Activated B cell treated with CpG ODN at 0.5 μM for 24 hours (primary cell): Measurements from ENCODE around the gene CD300H. TPM values are rescaled to one million over a fixed set of nuclear protein-coding genes. Genes with fewer than 3 reads are reported as not detected.

ENCODE experiments used
- ATAC-seq: fragments of 200-7000 bp; cut with Tn5 transposase; one replicate; pipeline ENCODE4 v1.10.0; 2021; ENCODE audit warnings: low read depth, mild to moderate bottlenecking, moderate library complexity
- CTCF ChIA-PET: fragments of 350-600 bp; sonication (Branson Sonifier 250); formaldehyde crosslinking; loops from one replicate; lab custom pipeline; 2021; ENCODE audit warnings: antibody characterized with exemption; lab: Charles Lee
- POLR2A ChIA-PET: fragments of 350-600 bp; sonication (Branson Sonifier 250); formaldehyde crosslinking; loops from one replicate; lab custom pipeline; 2021; ENCODE audit warnings: antibody characterized with exemption; lab: Charles Lee
- DNase-seq: peaks from one replicate; pipeline ENCODE4 v3.0.0; 2022
- H3K27ac Mint-ChIP-seq: one replicate; pipeline ENCODE4 v1.8.0; 2020; ENCODE audit warnings: mixed read lengths
- H3K27me3 Mint-ChIP-seq: one replicate; pipeline ENCODE4 v1.8.0; 2021; ENCODE audit warnings: mixed read lengths
- H3K36me3 Mint-ChIP-seq: one replicate; pipeline ENCODE4 v1.8.0; 2021; ENCODE audit warnings: low read depth, mixed read lengths
- H3K4me1 Mint-ChIP-seq: one replicate; pipeline ENCODE4 v1.8.0; 2021; ENCODE audit warnings: mixed read lengths
- H3K4me3 Mint-ChIP-seq: one replicate; pipeline ENCODE4 v1.8.0; 2020; ENCODE audit warnings: mild to moderate bottlenecking, mixed read lengths
- H3K9me3 Mint-ChIP-seq: one replicate; pipeline ENCODE4 v1.8.0; 2020; ENCODE audit warnings: mixed read lengths
- intact Hi-C: fragments of 100-400 bp; cut with micrococcal nuclease; formaldehyde crosslinking; loops from one replicate; pipeline ENCODE4 v1.15.1; 2024
- total RNA-seq: library from RNA; stranded (reverse); gene quantifications from 2 replicates; pipeline ENCODE4 v1.2.3, GENCODE V29; 2022
- TF ChIP-seq, protein P1 (sequence below): fragments of 200-600 bp; IDR thresholded peaks from one replicate; pipeline ENCODE4 v1.8.0; 2022; ENCODE audit warnings: antibody characterized with exemption, mild to moderate bottlenecking

Gene CD300H
- total RNA-seq, 1 donor from 2014 or later: not detected

- Mint-ChIP-seq H3K4me1 (peaks cover 12% of the 10 kb centered on the region), H3K9me3 (no peaks in the 10 kb centered on the region), H3K27me3 (peaks cover 8% of the 10 kb centered on the region), H3K27ac (no peak overlapping the region), H3K36me3 (no peaks in the 10 kb centered on the region), H3K4me3 (no peak overlapping the region)
- TF ChIP-seq, protein P1, sequence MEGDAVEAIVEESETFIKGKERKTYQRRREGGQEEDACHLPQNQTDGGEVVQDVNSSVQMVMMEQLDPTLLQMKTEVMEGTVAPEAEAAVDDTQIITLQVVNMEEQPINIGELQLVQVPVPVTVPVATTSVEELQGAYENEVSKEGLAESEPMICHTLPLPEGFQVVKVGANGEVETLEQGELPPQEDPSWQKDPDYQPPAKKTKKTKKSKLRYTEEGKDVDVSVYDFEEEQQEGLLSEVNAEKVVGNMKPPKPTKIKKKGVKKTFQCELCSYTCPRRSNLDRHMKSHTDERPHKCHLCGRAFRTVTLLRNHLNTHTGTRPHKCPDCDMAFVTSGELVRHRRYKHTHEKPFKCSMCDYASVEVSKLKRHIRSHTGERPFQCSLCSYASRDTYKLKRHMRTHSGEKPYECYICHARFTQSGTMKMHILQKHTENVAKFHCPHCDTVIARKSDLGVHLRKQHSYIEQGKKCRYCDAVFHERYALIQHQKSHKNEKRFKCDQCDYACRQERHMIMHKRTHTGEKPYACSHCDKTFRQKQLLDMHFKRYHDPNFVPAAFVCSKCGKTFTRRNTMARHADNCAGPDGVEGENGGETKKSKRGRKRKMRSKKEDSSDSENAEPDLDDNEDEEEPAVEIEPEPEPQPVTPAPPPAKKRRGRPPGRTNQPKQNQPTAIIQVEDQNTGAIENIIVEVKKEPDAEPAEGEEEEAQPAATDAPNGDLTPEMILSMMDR: peak; percentile 18
- intact Hi-C loops: no loop called here
- DNase-seq (no peak), ATAC-seq (no peak)
- CTCF ChIA-PET: no interaction called here
- POLR2A ChIA-PET: no interaction called here
Measured at GRCh38 chr17:74536890-74537289, 30.4 kb downstream of the CD300H start.

DNA sequence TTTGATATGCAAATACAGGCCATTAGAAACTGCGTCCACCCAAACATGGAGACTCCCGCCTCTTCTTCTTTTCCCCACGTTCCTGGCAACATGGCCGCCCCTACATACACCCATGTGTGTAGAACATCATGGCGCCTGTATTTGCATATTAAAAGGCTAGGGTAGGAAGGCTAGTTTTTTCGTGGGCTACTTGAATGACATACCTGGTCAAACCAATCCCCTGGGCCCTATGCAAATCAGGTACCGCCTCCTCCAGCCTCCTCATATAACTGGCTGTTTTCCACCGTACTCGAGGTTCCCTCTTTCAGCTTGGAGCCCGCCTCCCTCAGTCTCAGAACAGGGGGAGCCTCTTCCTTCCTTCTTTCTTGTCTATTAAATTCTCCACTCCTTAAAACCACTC is 35.2 kb downstream of the CD300H start:
- no peaks in the 10 kb centered on the region for H3K9me3 Mint-ChIP-seq
- no peaks in the 10 kb centered on the region for H3K36me3 Mint-ChIP-seq
- ChIA-PET POLR2A (interaction anchor here (0.6 to 0.9 kb wide), 3 partner anchors 164 to 329 kb away, joined by 3 to 5 read pairs (median 4); partner anchors contain the start of genes GPR142, NAT9 and RPL38), CTCF (interaction anchor here (1.0 to 5.7 kb wide), 7 partner anchors 72 to 163 kb away, joined by 3 to 40 read pairs (median 10); partner anchors contain the start of gene GPR142)
- intact Hi-C loops: loop anchor here (2.0 kb wide), 3 partner anchors 39 to 75 kb away; partner anchors contain the start of gene CD300A
- H3K4me3 Mint-ChIP-seq: no peak overlapping the region
- ATAC-seq (peak; percentile 23), DNase-seq (peak; percentile 15)
- H3K27ac Mint-ChIP-seq: no peak overlapping the region
- TF ChIP-seq, protein P1: no peak
- H3K27me3 Mint-ChIP-seq: peaks cover 8% of the 10 kb centered on the region
- peaks cover 32% of the 10 kb centered on the region for H3K4me1 Mint-ChIP-seq

DNA sequence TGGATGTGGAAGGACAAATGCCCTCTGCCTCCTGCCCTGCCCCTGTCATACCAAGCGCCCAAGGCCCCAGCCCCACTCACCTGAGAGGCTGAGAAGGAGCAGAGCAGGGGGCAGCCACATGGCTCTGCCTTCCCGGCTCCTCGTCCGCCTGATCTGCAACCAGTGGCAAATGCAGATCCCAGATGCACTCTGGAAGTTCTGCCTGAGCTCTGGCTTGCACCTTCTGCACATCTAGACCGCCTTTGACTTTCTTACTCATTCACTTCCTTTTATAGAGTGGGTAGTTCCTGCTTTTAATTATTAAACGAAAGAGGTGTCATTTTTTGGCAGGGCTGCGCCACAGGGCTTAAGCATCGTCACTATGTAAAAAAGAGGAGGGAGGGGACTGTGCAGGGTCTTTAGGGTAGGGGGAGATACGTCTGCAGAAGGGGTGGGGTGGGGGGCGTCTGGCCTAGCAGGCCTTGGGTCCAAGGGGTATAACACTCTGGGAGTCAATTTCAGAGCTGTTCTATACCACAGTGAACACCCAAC is 36.0 kb downstream of the CD300H start, which contains the start of gene CD300LB:
TSS of gene CD300LB (minus strand) at position 245 of the 531 bp plus-strand sequence. CDS start at position 120, 125 bp downstream.
- H3K36me3 Mint-ChIP-seq: no peaks in the 10 kb centered on the region
- ChIA-PET POLR2A (interaction anchor here (0.6 to 0.9 kb wide), 2 partner anchors 164 to 245 kb away, joined by 3 to 4 read pairs; partner anchors contain the start of genes GPR142 and NAT9), CTCF (interaction anchor here (2.1 to 5.7 kb wide), 4 partner anchors 74 to 162 kb away, joined by 10 to 40 read pairs (median 19); partner anchors contain the start of gene GPR142)
- no peak within 1 kb of the TSS for H3K4me3 Mint-ChIP-seq
- H3K4me1 Mint-ChIP-seq: peaks cover 32% of the 10 kb centered on the region
- H3K27me3 Mint-ChIP-seq: peaks cover 11% of the 10 kb centered on the region
- DNase-seq (peak; percentile 1), ATAC-seq (no peak)
- TF ChIP-seq, protein P1: no peak
- H3K9me3 Mint-ChIP-seq: no peaks in the 10 kb centered on the region
- peak within 1 kb of the TSS; percentile 21 for H3K27ac Mint-ChIP-seq
- intact Hi-C loops: no loop called here

GRCh38 chr17:74530831-74531150 is 36.5 kb downstream of the CD300H start:
- no peak overlapping the region for H3K27ac Mint-ChIP-seq
- no peak overlapping the region for H3K4me3 Mint-ChIP-seq
- peak; percentile 7 for DNase-seq

DNA sequence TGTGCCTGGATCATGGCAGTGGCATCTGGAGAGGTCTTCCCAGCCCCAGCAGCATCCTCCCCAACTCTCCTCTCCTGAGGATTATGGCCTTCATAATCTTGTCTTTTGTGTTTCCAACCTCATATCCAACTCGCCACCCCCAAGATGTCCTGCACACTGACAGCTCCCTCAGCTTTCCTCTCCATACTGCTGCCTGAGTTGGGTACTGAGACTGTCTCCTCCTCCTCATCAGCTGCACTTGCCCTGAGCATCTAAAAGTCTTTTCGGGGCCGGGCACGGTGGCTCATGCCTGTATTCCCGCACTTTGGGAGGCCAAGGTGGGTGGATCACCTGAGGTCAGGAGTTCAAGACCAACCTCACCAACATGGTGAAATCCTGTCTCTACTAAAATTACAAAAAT is 38.1 kb downstream of the CD300H start:
- intact Hi-C loops: no loop called here
- no peak for ATAC-seq
- H3K27me3 Mint-ChIP-seq: peaks cover 9% of the 10 kb centered on the region
- peaks cover 32% of the 10 kb centered on the region for H3K4me1 Mint-ChIP-seq
- ChIA-PET POLR2A (interaction anchor here (0.6 to 1.2 kb wide), 2 partner anchors 17 to 768 kb away, joined by 3 read pairs; no protein-coding TSS in a partner anchor), CTCF (interaction anchor here (1.1 to 5.7 kb wide), 2 partner anchors 72 to 160 kb away, joined by 4 to 40 read pairs; partner anchors contain the start of gene GPR142)
- no peaks in the 10 kb centered on the region for H3K9me3 Mint-ChIP-seq
- H3K36me3 Mint-ChIP-seq: no peaks in the 10 kb centered on the region
- DNase-seq: peak; percentile 9
- TF ChIP-seq, protein P1: no peak
- H3K4me3 Mint-ChIP-seq: no peak overlapping the region
- no peak overlapping the region for H3K27ac Mint-ChIP-seq

More at GRCh38 chr17:74530831-74531150, 36.5 kb downstream of the CD300H start:
- CTCF ChIA-PET: interaction anchor here (2.4 to 5.7 kb wide), 3 partner anchors 76 to 162 kb away, joined by 10 to 40 read pairs (median 27); partner anchors contain the start of gene GPR142
- ATAC-seq: no peak
- H3K9me3 Mint-ChIP-seq: no peaks in the 10 kb centered on the region
- peaks cover 32% of the 10 kb centered on the region for H3K4me1 Mint-ChIP-seq
- intact Hi-C loops: no loop called here
- POLR2A ChIA-PET: no interaction called here
- H3K27me3 Mint-ChIP-seq: peaks cover 11% of the 10 kb centered on the region
- no peaks in the 10 kb centered on the region for H3K36me3 Mint-ChIP-seq
- TF ChIP-seq, protein P1: no peak
